Endodermal cell (in vitro differentiated cells): ENCODE measurements around the gene C1R. TPM values are rescaled to one million over a fixed set of nuclear protein-coding genes. Genes with fewer than 3 reads are reported as not detected.

Source experiments
- DNase-seq: peaks from one replicate; pipeline ENCODE4 v3.0.0-alpha.2; 2017
- H3K27ac ChIP-seq: 2 replicates; pipeline ENCODE4 v1.5.1; 2013; ENCODE audit warnings: mild to moderate bottlenecking, low read depth, low read length, moderate library complexity
- H3K27me3 ChIP-seq: 2 replicates; pipeline ENCODE4 v1.6.1; 2013; ENCODE audit warnings: mild to moderate bottlenecking, low read length, moderate library complexity; ENCODE audit not compliant: insufficient read depth, control insufficient read depth, poor library complexity, severe bottlenecking
- H3K36me3 ChIP-seq: 2 replicates; pipeline ENCODE4 v1.7.0; 2013; ENCODE audit warnings: mild to moderate bottlenecking, low read length, moderate library complexity; ENCODE audit not compliant: control insufficient read depth, insufficient read depth
- H3K4me1 ChIP-seq: one replicate; pipeline ENCODE4 v1.7.0; 2013; ENCODE audit warnings: low read length; ENCODE audit not compliant: control insufficient read depth, insufficient read depth
- H3K4me3 ChIP-seq: 2 replicates; pipeline ENCODE4 v1.5.1; 2013; ENCODE audit warnings: mild to moderate bottlenecking, low read length, moderate library complexity
- H3K9ac ChIP-seq: 2 replicates; pipeline ENCODE4 v1.6.1; 2013; ENCODE audit warnings: mild to moderate bottlenecking, low read length, moderate library complexity; ENCODE audit not compliant: poor library complexity, severe bottlenecking; ENCODE audit errors: extremely low read depth
- H3K9me3 ChIP-seq: 2 replicates; pipeline ENCODE4 v1.6.1; 2013; ENCODE audit warnings: mild to moderate bottlenecking, low read length, moderate library complexity; ENCODE audit not compliant: control insufficient read depth
- H3K27ac Mint-ChIP-seq: 2 replicates; pipeline ENCODE4 v1.8.0; 2020; ENCODE audit warnings: mixed read lengths
- H3K27me3 Mint-ChIP-seq: 2 replicates; pipeline ENCODE4 v1.8.0; 2021; ENCODE audit warnings: mild to moderate bottlenecking, mixed read lengths; ENCODE audit not compliant: insufficient read depth
- H3K36me3 Mint-ChIP-seq: 2 replicates; pipeline ENCODE4 v1.8.0; 2020; ENCODE audit warnings: low read depth, mixed read lengths
- H3K4me1 Mint-ChIP-seq: 2 replicates; pipeline ENCODE4 v1.8.0; 2020; ENCODE audit warnings: mixed read lengths
- H3K4me3 Mint-ChIP-seq: 2 replicates; pipeline ENCODE4 v1.8.0; 2020; ENCODE audit warnings: mild to moderate bottlenecking, moderate library complexity, mixed read lengths
- H3K9me3 Mint-ChIP-seq: 2 replicates; pipeline ENCODE4 v1.8.0; 2020; ENCODE audit warnings: mild to moderate bottlenecking, mixed read lengths
- CTCF ChIP-seq: fragments of 200-600 bp; sonication (generic); conservative IDR thresholded peaks from 2 replicates; pipeline ENCODE4 v1.5.0; 2021; ENCODE audit warnings: antibody characterized with exemption, mild to moderate bottlenecking
- WGBS, 2 experiments: methylation state at CpG; one replicate each; pipeline versions ENCODE4 v1.1.5 to v1.1.7; 2013; ENCODE audit warnings: missing lambda C conversion rate in 2 of 2, mixed read lengths in 1 of 2; ENCODE audit not compliant: insufficient coverage in 1 of 2, insufficient read length in 1 of 2; 5-methylcytosine and 5-hydroxymethylcytosine counted together
- total RNA-seq, 2 donors: library from RNA; stranded (reverse); fragmentation: NEBNext Ultra II Directional in 1 of 2; extraction: Animal tissue kit (Norgen Biotek cat#: 25700) in 1 of 2; gene quantifications; 2 replicates in 1 of 2; 3 replicates in 1 of 2; pipeline ENCODE4 v1.2.1, GENCODE V29; 2021

Gene C1R
- total RNA-seq, 2 donors from 2014 or later: 3.9 TPM

- Histone ChIP-seq H3K27ac (no peak overlapping the region), H3K4me3 (no peak overlapping the region), H3K27me3 (no peaks in the 10 kb centered on the region), H3K9me3 (no peaks in the 10 kb centered on the region), H3K9ac (no peak overlapping the region), H3K36me3 (no peaks in the 10 kb centered on the region), H3K4me1 (no peaks in the 10 kb centered on the region)
- WGBS, 2 experiments: 93 to 98% methylated on average over 6 to 11 of the region's 11 CpGs
- Mint-ChIP-seq H3K4me3 (no peak overlapping the region), H3K36me3 (no peaks in the 10 kb centered on the region), H3K9me3 (no peaks in the 10 kb centered on the region), H3K27ac (no peak overlapping the region), H3K27me3 (peaks cover 25% of the 10 kb centered on the region), H3K4me1 (peaks cover 2% of the 10 kb centered on the region)
- no peak for TF ChIP-seq CTCF
- no peak for DNase-seq
These were observed 23.8 kb downstream of the C1R start for GRCh38 chr12:7068240-7068993.

GRCh38 chr12:7067096-7067495 lies 25.1 kb downstream of the C1R start:
- Histone ChIP-seq H3K36me3 (no peaks in the 10 kb centered on the region), H3K27ac (no peak overlapping the region), H3K4me1 (no peaks in the 10 kb centered on the region), H3K4me3 (no peak overlapping the region), H3K9ac (no peak overlapping the region), H3K9me3 (no peaks in the 10 kb centered on the region), H3K27me3 (no peaks in the 10 kb centered on the region)
- no peak for DNase-seq
- no peaks in the 10 kb centered on the region for H3K9me3 Mint-ChIP-seq
- peaks cover 2% of the 10 kb centered on the region for H3K4me1 Mint-ChIP-seq
- 87 to 93% methylated on average over 5 to 7 of the region's 7 CpGs for WGBS, 2 experiments
- no peak overlapping the region for H3K4me3 Mint-ChIP-seq
- TF ChIP-seq CTCF: no peak
- H3K27me3 Mint-ChIP-seq: peaks cover 17% of the 10 kb centered on the region
- no peaks in the 10 kb centered on the region for H3K36me3 Mint-ChIP-seq
- no peak overlapping the region for H3K27ac Mint-ChIP-seq

- no peaks in the 10 kb centered on the region for H3K36me3 Mint-ChIP-seq
- H3K4me3 ChIP-seq: no peak overlapping the region
- H3K9me3 ChIP-seq: no peaks in the 10 kb centered on the region
- WGBS, 2 experiments: 75 to 88% methylated on average over 1 of the region's 2 CpGs
- no peaks in the 10 kb centered on the region for H3K27me3 ChIP-seq
- no peak overlapping the region for H3K4me3 Mint-ChIP-seq
- no peaks in the 10 kb centered on the region for H3K9me3 Mint-ChIP-seq
- H3K27me3 Mint-ChIP-seq: peaks cover 14% of the 10 kb centered on the region
- H3K27ac Mint-ChIP-seq: no peak overlapping the region
- H3K4me1 ChIP-seq: no peaks in the 10 kb centered on the region
- no peak overlapping the region for H3K9ac ChIP-seq
- no peak overlapping the region for H3K27ac ChIP-seq
- no peaks in the 10 kb centered on the region for H3K36me3 ChIP-seq
- peaks cover 2% of the 10 kb centered on the region for H3K4me1 Mint-ChIP-seq
- TF ChIP-seq CTCF: no peak
- no peak for DNase-seq
These were observed 25.6 kb downstream of the C1R start for GRCh38 chr12:7066596-7066995.
